GM18508 (cell line): ENCODE results near the gene CCDC152.
A peak's percentile ranks its signal among the peaks of the same experiment; 100 is the strongest.
"Not testable (repeated sequence)": the region's sequence is repeated elsewhere in the genome, so short reads cannot be mapped to it uniquely, and the experiment has no call there.

Source experiments
- ATAC-seq: cut with Tn5 transposase; IDR thresholded peaks from one replicate; pipeline ENCODE4 v1.9.1; 2021; ENCODE audit warnings: moderate number of reproducible peaks; ENCODE audit not compliant: insufficient read depth, unreplicated experiment

Gene CCDC152, protein sequence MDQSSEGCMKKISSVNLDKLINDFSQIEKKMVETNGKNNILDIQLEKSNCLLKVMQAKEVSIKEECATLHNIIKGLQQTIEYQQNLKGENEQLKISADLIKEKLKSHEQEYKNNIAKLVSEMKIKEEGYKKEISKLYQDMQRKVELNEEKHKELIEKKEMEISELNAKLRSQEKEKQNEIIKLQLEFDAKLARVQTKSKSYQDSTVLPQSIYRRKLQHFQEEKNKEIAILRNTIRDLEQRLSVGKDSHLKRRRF

DNA sequence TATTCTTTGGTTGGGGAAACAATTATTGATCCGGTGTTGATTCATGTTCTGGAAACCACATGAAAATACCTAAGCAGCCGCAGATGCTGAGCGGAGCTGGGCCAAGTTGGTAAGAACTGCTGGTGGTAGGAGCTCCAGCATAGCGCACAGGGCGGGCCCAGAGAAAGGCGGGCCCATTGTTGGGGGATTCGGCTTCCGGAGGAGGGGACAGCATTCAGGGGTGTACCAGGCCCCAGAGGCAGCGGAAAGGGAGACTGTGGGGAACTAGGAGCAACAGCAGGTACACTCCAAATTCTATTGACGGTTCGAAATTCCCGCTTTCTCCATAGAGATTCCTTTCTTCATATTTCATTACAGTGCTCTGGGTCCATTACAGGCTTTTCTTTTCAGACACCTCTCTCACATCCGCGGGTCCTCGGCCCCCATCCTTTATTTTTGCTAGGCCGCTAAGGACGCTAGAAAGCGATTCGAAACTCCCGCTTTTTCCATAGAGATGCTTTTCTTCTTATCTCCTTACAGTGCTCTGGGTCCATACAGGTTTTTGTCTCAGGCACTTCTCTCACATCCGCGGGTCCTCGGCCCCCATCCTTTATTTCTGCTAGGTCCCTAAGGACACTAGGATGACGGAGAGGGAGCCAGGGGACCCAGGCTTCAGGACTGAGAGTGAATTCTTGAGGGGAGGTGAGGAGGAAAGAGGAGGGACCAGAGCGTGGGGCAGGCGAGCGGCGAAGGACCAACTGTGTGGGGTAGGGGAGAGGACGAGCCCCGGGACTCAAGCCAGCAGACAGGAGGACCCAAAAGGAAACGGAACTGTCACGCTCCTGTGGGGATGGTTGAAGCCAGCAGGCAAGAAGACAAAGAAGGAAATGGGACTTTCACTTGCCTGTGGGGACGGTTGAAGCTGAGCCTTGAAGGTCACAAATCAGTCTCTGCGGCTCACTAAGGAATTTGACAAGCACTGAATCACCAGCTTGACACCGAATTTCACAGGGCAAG is at the start of gene CCDC152:
CCDC152 (plus strand) TSS at position 213 of the 996 bp plus-strand sequence. CDS start 2,304 bp downstream, outside the sequence.
- peak; percentile 78 for ATAC-seq

DNA sequence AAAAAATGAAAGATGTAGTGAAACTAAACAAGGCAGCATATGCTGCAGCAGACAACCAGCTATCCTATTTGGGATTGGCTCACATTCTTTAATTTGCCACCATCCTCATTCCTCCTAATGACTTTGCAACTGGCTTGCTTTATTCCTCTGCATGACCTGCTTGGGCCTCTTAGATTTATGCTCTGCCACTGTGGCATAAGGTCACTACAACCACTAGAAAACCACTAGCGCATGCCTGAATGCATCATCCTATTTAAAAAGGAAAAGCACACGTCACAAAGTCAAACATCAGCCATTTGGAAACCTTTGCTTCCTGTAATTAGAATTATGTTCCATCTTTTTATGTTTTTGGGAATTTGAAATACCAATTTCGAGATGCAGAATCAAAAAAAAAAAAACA is 40.8 kb upstream of the CCDC152 start:
- no peak for ATAC-seq

DNA sequence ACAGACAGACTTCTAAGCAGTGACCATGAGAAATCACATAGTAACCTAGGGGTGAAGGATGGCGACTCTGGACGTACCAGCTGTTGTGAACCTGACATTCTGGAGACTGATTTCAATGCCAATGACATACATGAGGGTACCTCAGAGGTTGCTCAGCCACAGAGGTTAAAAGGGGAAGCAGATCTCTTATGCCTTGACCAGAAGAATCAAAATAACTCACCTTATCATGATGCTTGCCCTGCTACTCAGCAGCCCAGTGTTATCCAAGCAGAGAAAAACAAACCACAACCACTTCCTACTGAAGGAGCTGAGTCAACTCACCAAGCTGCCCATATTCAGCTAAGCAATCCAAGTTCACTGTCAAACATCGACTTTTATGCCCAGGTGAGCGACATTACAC is 38.0 kb upstream of the CCDC152 start:
- ATAC-seq = peak; percentile 87

DNA sequence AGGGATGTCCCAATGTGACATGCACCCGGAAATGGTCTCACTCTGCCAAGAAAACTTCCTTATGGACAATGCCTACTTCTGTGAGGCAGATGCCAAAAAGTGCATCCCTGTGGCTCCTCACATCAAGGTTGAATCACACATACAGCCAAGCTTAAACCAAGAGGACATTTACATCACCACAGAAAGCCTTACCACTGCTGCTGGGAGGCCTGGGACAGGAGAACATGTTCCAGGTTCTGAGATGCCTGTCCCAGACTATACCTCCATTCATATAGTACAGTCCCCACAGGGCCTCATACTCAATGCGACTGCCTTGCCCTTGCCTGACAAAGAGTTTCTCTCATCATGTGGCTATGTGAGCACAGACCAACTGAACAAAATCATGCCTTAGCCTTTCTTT is 37.6 kb upstream of the CCDC152 start:
- ATAC-seq = no peak

DNA sequence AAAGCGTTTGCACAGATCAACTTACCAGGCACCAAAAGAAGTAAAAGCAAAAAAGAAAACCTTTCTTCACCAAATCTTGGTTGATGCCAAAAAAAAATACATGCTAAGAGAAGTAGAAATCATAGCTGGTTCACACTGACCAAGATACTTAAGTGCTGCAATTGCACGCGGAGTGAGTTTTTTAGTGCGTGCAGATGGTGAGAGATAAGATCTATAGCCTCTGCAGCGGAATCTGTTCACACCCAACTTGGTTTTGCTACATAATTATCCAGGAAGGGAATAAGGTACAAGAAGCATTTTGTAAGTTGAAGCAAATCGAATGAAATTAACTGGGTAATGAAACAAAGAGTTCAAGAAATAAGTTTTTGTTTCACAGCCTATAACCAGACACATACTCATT is 36.4 kb upstream of the CCDC152 start:
- ATAC-seq = no peak

DNA sequence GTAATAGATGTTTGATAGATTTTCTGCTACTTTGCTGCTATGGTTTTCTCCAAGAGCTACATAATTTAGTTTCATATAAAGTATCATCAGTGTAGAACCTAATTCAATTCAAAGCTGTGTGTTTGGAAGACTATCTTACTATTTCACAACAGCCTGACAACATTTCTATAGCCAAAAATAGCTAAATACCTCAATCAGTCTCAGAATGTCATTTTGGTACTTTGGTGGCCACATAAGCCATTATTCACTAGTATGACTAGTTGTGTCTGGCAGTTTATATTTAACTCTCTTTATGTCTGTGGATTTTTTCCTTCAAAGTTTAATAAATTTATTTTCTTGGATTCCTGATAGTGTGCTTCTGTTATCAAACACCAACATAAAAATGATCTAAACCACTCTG is 35.1 kb upstream of the CCDC152 start:
- no peak for ATAC-seq

DNA sequence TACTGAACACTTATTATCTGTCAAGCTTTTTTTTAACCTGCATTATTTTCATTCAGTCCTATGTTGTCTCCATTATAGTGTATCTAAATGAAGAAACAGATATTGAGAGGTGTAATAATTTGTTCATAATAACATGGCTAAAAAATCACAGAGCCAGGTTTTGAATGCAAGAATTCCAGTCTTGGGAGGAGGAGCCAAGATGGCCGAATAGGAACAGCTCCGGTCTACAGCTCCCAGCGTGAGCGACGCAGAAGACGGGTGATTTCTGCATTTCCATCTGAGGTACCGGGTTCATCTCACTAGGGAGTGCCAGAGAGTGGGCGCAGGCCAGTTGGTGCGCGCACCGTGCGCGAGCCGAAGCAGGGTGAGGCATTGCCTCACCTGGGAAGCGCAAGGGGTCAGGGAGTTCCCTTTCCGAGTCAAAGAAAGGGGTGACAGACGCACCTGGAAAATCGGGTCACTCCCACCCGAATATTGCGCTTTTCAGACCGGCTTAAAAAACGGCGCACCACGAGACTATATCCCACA is 22.0 kb upstream of the CCDC152 start:
- not testable (repeated sequence) for ATAC-seq

DNA sequence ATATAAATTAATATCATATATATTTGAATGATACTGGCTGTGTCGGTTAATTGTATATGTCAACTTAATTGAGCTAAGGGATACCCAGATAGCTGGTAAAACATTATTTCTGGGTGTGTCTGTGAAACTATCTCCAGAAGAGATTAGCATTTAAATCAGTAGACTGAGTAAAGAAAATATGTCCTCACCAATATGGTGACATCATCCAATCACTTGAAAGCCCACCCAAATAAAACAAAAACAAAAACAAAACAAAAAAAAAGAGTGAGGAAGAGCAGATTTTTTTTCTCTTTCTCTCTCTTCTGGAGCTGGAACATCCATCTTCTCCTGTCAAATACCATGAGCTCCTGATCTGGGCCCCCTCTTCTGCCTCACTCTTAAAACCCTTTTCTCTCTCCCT is 15.7 kb upstream of the CCDC152 start:
- ATAC-seq = no peak

DNA sequence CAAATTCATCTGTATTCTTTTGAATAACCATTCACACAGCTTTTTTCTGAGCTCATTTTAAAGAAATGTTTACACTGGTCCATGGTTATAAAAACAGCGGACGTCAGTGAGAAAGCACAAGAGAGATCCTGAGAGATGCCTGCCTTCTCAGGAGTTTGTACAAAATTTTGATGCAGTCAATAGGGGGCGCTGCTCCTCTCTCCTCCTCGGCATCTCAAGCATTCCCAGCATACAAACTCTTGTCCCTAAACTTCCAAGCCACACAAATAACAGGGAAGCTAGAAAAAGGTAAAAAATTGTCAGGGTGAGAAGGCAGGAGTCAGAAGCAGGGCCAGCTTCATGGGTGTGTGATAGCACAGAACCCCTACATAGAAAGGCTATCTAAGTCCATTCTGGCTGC is 11.2 kb upstream of the CCDC152 start:
- ATAC-seq = no peak

DNA sequence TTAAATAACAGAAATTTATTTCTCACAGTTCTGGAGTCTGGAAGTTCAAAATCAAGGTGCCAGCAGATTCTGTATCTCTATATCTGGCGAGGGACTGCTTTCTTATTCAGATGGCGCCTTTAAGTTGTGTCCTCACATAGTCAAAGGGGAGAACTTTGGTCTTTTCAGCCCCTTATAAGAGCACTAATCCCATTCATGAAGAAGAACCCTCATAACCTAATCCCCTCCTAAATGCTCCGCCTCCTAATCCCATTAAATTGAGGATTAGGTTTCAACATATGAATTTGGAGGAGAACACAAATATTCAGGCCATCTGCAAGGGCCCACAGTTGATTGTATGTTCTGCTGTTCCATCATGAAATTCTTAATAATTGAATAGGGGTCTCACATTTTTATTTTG is 10.8 kb upstream of the CCDC152 start:
- ATAC-seq = no peak

DNA sequence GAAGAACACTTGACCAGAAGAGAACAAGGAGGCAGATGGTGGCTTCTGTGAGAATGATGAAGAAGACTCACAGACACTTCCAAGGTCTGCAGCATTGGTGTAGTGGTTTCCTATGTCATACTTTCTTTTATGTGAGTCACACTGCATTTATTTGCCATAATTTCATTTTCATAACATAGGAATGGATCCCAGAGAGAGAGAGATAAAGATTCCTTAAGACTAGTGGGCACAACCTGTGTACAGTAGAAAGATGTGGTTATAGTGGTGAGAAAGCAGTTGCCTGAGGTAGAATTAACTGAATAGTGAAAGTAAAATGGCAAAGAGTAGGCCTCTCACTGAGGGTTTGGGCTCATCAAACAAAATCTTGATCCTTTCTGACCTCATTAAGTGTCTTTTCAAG is 7.6 kb upstream of the CCDC152 start:
- ATAC-seq = no peak

DNA sequence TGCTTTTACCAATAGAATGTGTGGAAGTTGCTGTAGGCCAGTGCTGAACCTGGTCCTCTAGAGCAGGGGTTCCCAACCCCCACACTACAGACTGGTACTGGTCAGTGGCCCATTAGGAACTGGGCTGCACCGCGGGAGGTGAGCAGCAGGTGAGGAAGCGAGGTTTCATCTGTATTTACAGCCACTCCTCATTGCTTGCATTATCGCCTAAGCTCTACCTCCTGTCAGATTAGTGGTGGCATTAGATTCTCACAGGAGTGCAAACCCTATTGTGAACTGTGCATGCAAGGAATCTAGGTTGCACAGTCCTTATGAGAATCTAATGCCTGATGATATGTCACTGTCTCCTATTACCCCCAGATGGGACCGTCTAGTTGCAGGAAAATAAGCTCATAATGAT is 6.1 kb upstream of the CCDC152 start:
- no peak for ATAC-seq

DNA sequence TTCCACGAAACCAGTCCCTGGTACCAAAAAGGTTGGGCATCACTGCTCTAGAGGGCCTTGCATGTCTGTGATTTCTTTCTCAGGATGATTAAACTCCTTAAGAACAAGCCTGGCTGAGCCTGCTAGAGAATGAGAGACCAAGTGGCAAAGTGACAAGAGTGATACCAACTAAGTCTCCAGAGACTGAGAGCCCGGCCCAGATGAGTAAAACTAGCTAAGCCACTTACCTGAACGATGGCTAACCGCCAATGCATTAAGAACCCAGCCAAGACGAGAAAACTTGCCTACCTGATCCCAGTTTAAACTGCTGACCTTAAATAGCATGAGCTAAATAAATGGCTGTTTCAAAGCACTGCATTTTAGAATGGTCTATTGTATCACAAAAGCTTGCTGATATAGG is 5.6 kb upstream of the CCDC152 start:
- no peak for ATAC-seq

DNA sequence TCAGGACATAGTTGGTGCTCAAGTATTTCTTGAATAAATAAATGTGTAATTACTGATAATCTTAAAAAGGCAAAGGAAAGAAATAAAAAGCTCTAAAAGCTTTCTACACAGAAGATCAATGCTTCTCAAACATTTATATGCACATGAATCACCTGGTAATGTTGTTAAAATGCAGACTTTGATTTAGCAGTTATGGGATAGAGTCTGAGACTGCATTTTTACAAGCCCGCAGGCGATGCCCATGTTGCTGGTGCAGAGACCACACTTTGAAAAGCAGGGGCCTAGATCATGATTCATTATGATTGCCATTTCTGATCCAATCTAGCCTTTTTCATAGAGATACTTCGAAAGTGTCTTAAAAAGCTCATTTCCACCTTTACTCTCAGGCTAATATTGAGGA is 3.5 kb upstream of the CCDC152 start:
- ATAC-seq = no peak

DNA sequence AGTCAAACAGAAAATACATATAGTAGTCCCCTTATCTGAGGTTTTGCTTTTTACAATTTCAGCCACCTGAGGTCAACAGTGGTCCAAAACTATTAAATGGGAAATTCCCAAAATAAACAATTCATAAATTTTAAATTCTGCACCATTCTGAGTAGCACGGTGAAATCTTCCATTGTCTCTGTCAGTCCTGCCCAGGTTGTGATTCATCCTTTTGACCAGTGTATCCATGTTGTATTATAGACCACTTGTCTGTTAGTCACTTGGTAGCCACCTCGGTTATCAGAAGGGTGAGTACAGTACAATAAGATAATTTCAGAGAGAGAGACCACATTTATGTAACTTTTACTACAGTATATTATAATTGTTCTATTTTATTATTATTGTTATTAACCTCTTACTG is 2.8 kb downstream of the CCDC152 start:
- no peak for ATAC-seq

DNA sequence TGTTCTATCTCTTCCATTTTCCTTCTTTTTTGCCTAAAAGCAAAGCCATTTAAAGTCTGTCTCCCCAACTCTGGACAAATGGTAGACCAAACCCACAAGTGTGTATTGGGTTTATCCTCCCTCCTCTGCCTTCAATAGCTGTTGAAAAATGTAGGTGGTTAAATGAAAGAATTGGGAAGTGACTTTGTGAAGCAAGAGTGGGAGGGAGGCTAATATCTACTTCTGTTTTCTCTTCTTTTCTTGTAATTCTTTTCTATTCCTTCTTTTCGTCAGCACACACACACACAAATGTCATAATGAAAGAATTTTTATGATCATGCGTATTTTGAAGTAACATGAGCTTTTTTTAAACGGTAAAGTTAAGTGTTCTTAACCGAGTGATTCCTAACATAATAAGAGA is 3.8 kb downstream of the CCDC152 start:
- no peak for ATAC-seq

DNA sequence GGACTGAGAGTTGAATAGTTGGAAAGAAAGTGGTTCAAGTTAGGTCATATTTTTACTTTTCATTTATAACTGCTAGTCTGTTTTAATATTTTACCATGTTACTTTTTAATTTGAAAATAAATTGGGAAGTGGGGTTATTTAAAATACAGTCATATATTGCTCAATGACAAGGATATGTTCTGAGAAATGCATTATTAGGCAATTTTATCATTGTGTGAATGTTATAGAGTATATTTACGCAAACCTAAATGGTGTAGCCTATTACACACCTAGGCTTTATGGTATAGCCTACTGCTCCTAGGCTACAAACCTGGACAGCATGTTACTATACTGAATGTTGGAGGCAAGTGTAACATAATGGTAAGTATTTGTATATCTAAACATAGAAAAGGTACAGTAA is 5.2 kb downstream of the CCDC152 start:
- ATAC-seq = no peak

DNA sequence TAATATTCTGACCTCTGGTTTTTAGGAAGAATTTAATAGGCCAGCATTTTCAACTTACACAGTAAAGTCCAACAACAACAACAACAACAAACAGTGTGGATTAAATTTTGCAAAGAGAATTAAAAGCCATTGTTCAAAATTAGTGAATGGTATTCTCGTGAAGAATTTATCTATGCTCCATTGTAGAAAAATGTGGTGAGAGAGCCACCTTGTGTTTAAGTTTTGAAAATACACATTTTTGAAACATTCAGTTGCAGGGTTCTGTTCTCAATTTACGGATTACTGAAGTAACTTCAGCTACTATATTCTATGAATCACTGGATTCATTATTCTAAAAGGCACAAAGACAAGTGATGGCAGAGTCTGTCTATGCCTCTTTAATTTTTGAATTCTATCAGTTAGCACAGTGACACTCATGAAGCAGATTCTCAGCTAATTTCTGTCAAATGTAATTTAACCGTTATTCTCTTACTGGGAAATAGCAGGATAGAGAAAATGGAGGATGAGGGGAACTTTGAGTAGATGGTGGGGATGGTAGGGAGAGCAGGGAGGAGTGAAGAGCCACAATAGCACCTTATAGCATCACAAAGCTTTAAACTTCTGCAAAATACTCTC is 11.0 kb downstream of the CCDC152 start:
- no peak for ATAC-seq

DNA sequence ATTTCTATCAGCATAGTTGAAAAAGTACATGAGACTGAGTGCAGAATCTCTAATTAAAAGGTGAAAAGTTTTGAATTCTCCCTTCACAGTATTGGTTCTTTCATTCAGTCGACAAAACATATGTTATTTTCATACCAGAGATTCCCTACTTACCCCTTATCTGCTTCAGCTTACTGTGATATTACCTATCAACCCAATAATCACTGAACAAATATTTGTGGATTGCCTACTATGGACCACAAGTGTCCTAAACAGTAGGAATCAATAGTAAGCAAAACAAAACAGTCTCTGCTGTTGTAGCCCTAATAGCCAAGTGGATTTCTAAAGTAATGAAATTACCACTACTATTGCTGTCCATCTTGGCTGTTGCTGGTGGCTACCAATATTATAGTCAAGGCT is 11.5 kb downstream of the CCDC152 start:
- ATAC-seq = no peak

DNA sequence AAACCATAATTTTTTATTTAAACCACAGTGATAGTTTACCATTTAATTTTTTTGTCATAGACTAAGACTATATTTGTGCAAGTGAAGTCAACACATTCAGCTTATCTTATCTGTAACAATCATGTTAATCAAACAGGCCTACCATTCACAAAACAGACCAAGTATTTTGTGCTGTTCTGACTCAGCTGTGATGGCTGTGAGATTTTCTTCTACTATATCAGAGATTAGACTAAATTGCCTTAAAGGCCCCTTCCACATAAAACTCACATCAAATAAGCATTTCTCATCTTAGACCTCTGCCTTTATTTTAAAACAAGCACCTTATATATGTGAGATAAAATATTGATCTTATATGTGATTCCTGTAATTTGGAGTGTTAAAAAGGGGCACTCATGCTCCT is 13.4 kb downstream of the CCDC152 start:
- ATAC-seq = no peak
